ENCODE measurements around the gene ZNF662. TPM values are rescaled to one million over a fixed set of nuclear protein-coding genes. Genes with fewer than 3 reads are reported as not detected.

The ZNF662 gene
- total RNA-seq, 1 experiment from 2014 or later: not detected

DNA sequence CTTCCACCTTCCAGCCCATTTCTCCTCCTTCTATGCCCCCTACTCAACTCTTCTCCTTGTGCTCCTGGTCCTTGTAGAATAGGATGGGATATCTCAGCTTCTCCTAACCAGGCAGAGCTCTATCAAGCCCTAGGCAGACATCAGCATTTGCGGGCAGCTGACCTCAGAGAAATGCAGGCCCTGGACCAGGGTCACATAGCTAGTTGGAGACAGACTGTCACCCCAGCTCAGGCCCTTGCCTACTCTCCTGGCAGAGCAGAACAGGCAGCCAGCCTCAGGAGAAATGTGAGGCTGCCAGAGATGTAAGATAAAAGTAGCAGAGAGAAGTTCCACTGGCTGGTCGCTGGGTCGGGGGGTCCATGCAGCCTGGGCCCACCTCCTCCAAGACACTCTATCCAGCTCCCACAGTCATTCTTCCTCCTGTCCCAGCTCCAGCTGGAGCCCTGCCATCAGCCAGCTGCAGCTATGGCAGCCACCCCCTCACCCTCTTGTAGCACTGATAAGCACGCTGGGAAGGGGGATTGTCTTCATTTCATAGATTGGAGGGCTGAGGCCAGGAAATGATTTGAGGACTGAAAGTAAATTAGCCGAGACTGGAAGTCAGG lies 34.2 kb upstream of the ZNF662 start:
- Histone ChIP-seq H3K9me3 (ENCODE audit: low read depth, low read length, poor library complexity, severe bottlenecking) (no peaks in the 10 kb centered on the region), H3K36me3 (ENCODE audit: insufficient read depth, low read length, poor library complexity, severe bottlenecking) (no peaks in the 10 kb centered on the region), H3K4me1 (ENCODE audit: insufficient read depth, low read length, poor library complexity, severe bottlenecking) (no peaks in the 10 kb centered on the region), H3K27ac (ENCODE audit: low read depth, low read length, poor library complexity, severe bottlenecking) (no peak overlapping the region), H3K27me3 (replicated peaks; ENCODE audit: insufficient read depth, low read depth, low read length, poor library complexity) (no peaks in the 10 kb centered on the region), H3K4me3 (ENCODE audit: low read depth, low read length, poor library complexity, severe bottlenecking) (no peak overlapping the region)
- POLR2A ChIA-PET (ENCODE audit: low non-redundant PET): no interaction called here
- CTCF ChIA-PET: no interaction called here
- intact Hi-C loops (cut with micrococcal nuclease; ENCODE audit: unreplicated experiment): no loop called here
- no TSS peak for BruUV-seq (replicated peaks)
- no peak for DNase-seq (ENCODE audit: low spot score)
- TF ChIP-seq, protein P1, sequence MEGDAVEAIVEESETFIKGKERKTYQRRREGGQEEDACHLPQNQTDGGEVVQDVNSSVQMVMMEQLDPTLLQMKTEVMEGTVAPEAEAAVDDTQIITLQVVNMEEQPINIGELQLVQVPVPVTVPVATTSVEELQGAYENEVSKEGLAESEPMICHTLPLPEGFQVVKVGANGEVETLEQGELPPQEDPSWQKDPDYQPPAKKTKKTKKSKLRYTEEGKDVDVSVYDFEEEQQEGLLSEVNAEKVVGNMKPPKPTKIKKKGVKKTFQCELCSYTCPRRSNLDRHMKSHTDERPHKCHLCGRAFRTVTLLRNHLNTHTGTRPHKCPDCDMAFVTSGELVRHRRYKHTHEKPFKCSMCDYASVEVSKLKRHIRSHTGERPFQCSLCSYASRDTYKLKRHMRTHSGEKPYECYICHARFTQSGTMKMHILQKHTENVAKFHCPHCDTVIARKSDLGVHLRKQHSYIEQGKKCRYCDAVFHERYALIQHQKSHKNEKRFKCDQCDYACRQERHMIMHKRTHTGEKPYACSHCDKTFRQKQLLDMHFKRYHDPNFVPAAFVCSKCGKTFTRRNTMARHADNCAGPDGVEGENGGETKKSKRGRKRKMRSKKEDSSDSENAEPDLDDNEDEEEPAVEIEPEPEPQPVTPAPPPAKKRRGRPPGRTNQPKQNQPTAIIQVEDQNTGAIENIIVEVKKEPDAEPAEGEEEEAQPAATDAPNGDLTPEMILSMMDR (conservative IDR thresholded peaks at IDR 0.05; ENCODE audit: low read depth, low read length): no peak
- no peak for TF ChIP-seq EZH2 (IDR thresholded peaks at IDR 0.05; ENCODE audit: borderline replicate concordance, low read depth, low read length, poor library complexity, severe bottlenecking)

DNA sequence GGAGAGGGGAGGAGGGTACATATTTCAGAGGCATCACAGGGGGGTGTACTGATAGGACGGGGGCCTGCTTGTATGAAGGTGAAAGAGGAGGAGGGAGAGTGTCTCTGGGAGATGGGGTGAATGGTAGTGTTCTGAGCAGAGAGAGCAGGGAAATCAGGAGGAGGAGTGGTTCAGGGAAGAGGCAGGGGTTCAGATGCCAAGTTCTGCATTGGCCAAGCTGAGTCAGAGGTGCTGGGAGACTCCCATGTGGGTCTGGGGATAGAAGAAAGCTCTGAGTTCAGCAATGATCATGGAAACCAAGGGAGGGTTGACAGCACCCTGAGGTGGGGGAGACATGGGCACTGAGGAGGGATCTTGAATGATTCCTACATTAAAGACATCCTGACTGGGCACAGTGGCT lies 33.2 kb upstream of the ZNF662 start:
- no TSS peak for BruUV-seq (replicated peaks)
- no peak overlapping the region for H3K4me3 ChIP-seq (ENCODE audit: low read depth, low read length, poor library complexity, severe bottlenecking)
- ChIA-PET POLR2A (ENCODE audit: low non-redundant PET) (no interaction called here), CTCF (no interaction called here)
- H3K27me3 ChIP-seq (replicated peaks; ENCODE audit: insufficient read depth, low read depth, low read length, poor library complexity): no peaks in the 10 kb centered on the region
- no peaks in the 10 kb centered on the region for H3K36me3 ChIP-seq (ENCODE audit: insufficient read depth, low read length, poor library complexity, severe bottlenecking)
- no peak for DNase-seq (ENCODE audit: low spot score)
- TF ChIP-seq, protein P1 (conservative IDR thresholded peaks at IDR 0.05; ENCODE audit: low read depth, low read length): no peak
- TF ChIP-seq EZH2 (IDR thresholded peaks at IDR 0.05; ENCODE audit: borderline replicate concordance, low read depth, low read length, poor library complexity, severe bottlenecking): no peak
- intact Hi-C loops (cut with micrococcal nuclease; ENCODE audit: unreplicated experiment): no loop called here
- H3K27ac ChIP-seq (ENCODE audit: low read depth, low read length, poor library complexity, severe bottlenecking): no peak overlapping the region
- no peaks in the 10 kb centered on the region for H3K4me1 ChIP-seq (ENCODE audit: insufficient read depth, low read length, poor library complexity, severe bottlenecking)
- no peaks in the 10 kb centered on the region for H3K9me3 ChIP-seq (ENCODE audit: low read depth, low read length, poor library complexity, severe bottlenecking)

DNA sequence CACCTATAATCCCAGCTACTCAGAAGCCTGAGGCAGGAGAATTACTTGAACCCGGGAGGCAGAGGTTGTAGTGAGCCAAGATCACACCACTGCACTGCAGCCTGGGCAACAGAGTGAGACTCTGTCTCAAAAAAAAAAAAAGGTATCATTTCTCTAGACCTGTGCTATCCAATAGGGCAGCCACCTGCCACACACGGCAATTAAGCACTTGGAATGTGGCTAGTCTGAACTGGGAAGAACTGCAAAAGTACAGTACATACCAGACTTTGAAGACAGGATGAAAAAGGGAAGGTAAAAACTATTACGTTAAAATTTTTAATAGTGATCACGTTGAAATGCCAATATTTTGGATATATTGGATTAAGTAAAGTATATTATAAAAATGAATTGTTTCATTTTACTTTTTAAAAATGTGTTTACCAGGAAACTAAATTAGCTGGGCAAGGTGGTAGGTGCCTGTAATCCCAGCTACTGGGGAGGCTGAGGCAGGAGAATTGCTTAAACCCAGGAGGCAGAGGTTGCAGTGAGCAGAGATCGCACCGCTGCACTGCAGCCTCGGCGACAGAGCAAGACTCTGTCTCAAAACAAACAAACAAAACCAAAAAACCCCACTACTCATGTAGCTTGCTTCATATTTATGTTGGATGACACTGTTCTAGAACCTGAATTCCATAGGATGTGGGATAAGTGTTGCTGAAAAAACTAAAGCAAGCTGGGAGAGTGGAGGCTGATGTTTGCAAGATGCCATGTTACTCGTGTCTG lies 32.5 kb upstream of the ZNF662 start:
- no TSS peak for BruUV-seq (replicated peaks)
- intact Hi-C loops (cut with micrococcal nuclease; ENCODE audit: unreplicated experiment): no loop called here
- H3K4me3 ChIP-seq (ENCODE audit: low read depth, low read length, poor library complexity, severe bottlenecking): no peak overlapping the region
- no peaks in the 10 kb centered on the region for H3K27me3 ChIP-seq (replicated peaks; ENCODE audit: insufficient read depth, low read depth, low read length, poor library complexity)
- DNase-seq (ENCODE audit: low spot score): no peak
- H3K36me3 ChIP-seq (ENCODE audit: insufficient read depth, low read length, poor library complexity, severe bottlenecking): no peaks in the 10 kb centered on the region
- ChIA-PET POLR2A (ENCODE audit: low non-redundant PET) (no interaction called here), CTCF (no interaction called here)
- no peaks in the 10 kb centered on the region for H3K4me1 ChIP-seq (ENCODE audit: insufficient read depth, low read length, poor library complexity, severe bottlenecking)
- no peaks in the 10 kb centered on the region for H3K9me3 ChIP-seq (ENCODE audit: low read depth, low read length, poor library complexity, severe bottlenecking)
- H3K27ac ChIP-seq (ENCODE audit: low read depth, low read length, poor library complexity, severe bottlenecking): no peak overlapping the region
- TF ChIP-seq, protein P1 (conservative IDR thresholded peaks at IDR 0.05; ENCODE audit: low read depth, low read length): no peak
- TF ChIP-seq EZH2 (IDR thresholded peaks at IDR 0.05; ENCODE audit: borderline replicate concordance, low read depth, low read length, poor library complexity, severe bottlenecking): no peak

Data from A673 (cell line).